H1 (cell line): ENCODE data around the gene TMEM164. TPM values are rescaled to one million over a fixed set of nuclear protein-coding genes. Genes with fewer than 3 reads are reported as not detected.

ENCODE experiments used
- ATF2 ChIP-seq: IDR thresholded peaks from 2 replicates; pipeline ENCODE4 v1.6.1; 2012; ENCODE audit warnings: low read length, inconsistent platforms
- CTCF ChIP-seq, 3 experiments: IDR thresholded peaks; 1 replicate in 2 of 3; 2 replicates in 1 of 3; pipeline versions ENCODE4 v1.5.1 to v1.6.1; 2011; ENCODE audit warnings: low read length in 3 of 3, mild to moderate bottlenecking in 3 of 3, inconsistent platforms in 2 of 3, low read depth in 1 of 3, moderate library complexity in 1 of 3; ENCODE audit not compliant: insufficient read depth in 1 of 3; ENCODE audit errors: control extremely low read depth in 1 of 3
- GTF2F1 ChIP-seq: IDR thresholded peaks from 2 replicates; pipeline ENCODE4 v1.6.1; 2012; ENCODE audit warnings: low read depth, low read length, improper control_type of control experiment, borderline replicate concordance
- RFX5 ChIP-seq: IDR thresholded peaks from 2 replicates; pipeline ENCODE4 v1.6.1; 2011; ENCODE audit warnings: low read depth, low read length, improper control_type of control experiment, borderline replicate concordance
- SRF ChIP-seq: IDR thresholded peaks from 2 replicates; pipeline ENCODE4 v1.6.1; 2011; ENCODE audit warnings: mild to moderate bottlenecking, low read depth, low read length, moderate library complexity
- TAF7 ChIP-seq: optimal IDR thresholded peaks from 2 replicates; pipeline ENCODE3; 2011; ENCODE audit warnings: low read depth, mild to moderate bottlenecking, inconsistent platforms, low read length, moderate library complexity, borderline replicate concordance
- polyA plus RNA-seq, 7 experiments: library from polyadenylated mRNA; depleted of rRNA in 3 of 7; stranded (reverse) in 5 of 7; unstranded in 2 of 7; fragments of >200 nt in 5 of 7; fragments of 200-250 nt in 2 of 7; gene quantifications; 1 replicate in 5 of 7; 2 replicates in 1 of 7; 4 replicates in 1 of 7; pipeline versions ENCODE4 v1.2.1 to v1.2.3, GENCODE V29; 2011 to 2013; ENCODE audit warnings: missing spikeins in 2 of 7, mixed read lengths in 2 of 7
- total RNA-seq: library from RNA; stranded (reverse); fragmentation: NEBNext Ultra II Directional; extraction: Animal tissue kit (Norgen Biotek cat#: 25700); gene quantifications from 2 replicates; pipeline ENCODE4 v1.2.1, GENCODE V29; 2021
- TF ChIP-seq, protein P1 (sequence below): fragments of 300-600 bp; sonication (generic); IDR thresholded peaks from 2 replicates; pipeline ENCODE4 v1.7.1; 2012; ENCODE audit warnings: low read length, moderate library complexity, mild to moderate bottlenecking, inconsistent platforms; ENCODE audit not compliant: insufficient replicate concordance

TMEM164 gene
- total and polyA plus RNA-seq, 2 of the 8 experiments (the other 6 are each of a cell fraction or from before 2014, with no cell fraction given), result 7.3 to 14.8 TPM

DNA sequence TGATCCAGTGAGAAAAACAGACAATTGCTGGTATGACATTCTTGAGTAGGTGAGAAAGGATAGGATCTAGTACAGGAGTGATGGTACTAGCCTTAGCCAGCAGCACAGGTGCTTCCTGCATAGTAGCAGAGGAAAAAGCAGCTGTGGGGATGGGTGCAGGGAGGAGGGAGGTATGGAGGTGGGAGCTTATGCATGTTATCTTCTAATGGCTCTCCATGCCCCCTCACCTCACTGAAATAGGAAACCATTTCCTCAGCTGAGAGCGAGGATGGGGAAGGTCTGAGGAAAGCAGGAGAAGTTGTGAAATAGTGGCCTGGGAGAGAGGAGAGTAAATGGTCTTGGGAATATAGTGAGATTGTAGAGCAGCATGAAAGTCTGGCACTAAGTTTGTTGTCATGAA lies 136.3 kb downstream of the TMEM164 start (continued):
- TF ChIP-seq, protein P1, sequence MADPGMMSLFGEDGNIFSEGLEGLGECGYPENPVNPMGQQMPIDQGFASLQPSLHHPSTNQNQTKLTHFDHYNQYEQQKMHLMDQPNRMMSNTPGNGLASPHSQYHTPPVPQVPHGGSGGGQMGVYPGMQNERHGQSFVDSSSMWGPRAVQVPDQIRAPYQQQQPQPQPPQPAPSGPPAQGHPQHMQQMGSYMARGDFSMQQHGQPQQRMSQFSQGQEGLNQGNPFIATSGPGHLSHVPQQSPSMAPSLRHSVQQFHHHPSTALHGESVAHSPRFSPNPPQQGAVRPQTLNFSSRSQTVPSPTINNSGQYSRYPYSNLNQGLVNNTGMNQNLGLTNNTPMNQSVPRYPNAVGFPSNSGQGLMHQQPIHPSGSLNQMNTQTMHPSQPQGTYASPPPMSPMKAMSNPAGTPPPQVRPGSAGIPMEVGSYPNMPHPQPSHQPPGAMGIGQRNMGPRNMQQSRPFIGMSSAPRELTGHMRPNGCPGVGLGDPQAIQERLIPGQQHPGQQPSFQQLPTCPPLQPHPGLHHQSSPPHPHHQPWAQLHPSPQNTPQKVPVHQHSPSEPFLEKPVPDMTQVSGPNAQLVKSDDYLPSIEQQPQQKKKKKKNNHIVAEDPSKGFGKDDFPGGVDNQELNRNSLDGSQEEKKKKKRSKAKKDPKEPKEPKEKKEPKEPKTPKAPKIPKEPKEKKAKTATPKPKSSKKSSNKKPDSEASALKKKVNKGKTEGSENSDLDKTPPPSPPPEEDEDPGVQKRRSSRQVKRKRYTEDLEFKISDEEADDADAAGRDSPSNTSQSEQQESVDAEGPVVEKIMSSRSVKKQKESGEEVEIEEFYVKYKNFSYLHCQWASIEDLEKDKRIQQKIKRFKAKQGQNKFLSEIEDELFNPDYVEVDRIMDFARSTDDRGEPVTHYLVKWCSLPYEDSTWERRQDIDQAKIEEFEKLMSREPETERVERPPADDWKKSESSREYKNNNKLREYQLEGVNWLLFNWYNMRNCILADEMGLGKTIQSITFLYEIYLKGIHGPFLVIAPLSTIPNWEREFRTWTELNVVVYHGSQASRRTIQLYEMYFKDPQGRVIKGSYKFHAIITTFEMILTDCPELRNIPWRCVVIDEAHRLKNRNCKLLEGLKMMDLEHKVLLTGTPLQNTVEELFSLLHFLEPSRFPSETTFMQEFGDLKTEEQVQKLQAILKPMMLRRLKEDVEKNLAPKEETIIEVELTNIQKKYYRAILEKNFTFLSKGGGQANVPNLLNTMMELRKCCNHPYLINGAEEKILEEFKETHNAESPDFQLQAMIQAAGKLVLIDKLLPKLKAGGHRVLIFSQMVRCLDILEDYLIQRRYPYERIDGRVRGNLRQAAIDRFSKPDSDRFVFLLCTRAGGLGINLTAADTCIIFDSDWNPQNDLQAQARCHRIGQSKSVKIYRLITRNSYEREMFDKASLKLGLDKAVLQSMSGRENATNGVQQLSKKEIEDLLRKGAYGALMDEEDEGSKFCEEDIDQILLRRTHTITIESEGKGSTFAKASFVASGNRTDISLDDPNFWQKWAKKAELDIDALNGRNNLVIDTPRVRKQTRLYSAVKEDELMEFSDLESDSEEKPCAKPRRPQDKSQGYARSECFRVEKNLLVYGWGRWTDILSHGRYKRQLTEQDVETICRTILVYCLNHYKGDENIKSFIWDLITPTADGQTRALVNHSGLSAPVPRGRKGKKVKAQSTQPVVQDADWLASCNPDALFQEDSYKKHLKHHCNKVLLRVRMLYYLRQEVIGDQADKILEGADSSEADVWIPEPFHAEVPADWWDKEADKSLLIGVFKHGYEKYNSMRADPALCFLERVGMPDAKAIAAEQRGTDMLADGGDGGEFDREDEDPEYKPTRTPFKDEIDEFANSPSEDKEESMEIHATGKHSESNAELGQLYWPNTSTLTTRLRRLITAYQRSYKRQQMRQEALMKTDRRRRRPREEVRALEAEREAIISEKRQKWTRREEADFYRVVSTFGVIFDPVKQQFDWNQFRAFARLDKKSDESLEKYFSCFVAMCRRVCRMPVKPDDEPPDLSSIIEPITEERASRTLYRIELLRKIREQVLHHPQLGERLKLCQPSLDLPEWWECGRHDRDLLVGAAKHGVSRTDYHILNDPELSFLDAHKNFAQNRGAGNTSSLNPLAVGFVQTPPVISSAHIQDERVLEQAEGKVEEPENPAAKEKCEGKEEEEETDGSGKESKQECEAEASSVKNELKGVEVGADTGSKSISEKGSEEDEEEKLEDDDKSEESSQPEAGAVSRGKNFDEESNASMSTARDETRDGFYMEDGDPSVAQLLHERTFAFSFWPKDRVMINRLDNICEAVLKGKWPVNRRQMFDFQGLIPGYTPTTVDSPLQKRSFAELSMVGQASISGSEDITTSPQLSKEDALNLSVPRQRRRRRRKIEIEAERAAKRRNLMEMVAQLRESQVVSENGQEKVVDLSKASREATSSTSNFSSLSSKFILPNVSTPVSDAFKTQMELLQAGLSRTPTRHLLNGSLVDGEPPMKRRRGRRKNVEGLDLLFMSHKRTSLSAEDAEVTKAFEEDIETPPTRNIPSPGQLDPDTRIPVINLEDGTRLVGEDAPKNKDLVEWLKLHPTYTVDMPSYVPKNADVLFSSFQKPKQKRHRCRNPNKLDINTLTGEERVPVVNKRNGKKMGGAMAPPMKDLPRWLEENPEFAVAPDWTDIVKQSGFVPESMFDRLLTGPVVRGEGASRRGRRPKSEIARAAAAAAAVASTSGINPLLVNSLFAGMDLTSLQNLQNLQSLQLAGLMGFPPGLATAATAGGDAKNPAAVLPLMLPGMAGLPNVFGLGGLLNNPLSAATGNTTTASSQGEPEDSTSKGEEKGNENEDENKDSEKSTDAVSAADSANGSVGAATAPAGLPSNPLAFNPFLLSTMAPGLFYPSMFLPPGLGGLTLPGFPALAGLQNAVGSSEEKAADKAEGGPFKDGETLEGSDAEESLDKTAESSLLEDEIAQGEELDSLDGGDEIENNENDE, result no peak
- TF ChIP-seq GTF2F1 (no peak), RFX5 (no peak), CTCF (IDR thresholded peaks at IDR 0.05; ENCODE audit: control extremely low read depth in 1 of 3, insufficient read depth in 1 of 3, low read depth in 1 of 3, low read length in 3 of 3) (no peak), ATF2 (no peak), SRF (no peak), TAF7 (no peak)
